ENCODE results near the gene MCC. TPM values are rescaled to one million over a fixed set of nuclear protein-coding genes. Genes with fewer than 3 reads are reported as not detected.

The MCC gene
- total RNA-seq, 1 experiment from 2014 or later = 7.1 TPM

DNA sequence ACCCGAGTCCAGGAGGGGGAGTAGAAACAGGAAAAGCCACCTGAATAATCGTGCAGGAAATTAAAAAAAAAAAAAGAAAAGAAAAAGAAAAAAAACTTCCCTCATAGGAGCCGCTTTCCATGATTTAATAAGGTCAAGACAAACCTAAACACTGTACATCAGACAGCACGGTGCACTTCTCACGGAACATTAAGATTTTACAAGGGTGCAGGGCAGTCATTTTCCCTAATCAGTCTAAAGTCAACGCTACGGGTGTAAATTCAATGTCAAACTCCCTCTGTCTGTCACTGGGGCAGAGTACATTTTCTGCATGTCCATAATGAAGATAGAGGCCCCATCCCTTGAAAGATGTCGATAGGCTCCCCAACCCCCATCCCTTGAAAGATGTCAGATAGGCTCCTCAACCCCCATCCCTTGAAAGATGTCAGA, 193.1 kb downstream of the MCC start:
- BruUV-seq (replicated peaks) = no TSS peak
- Histone ChIP-seq H2AFZ (ENCODE audit: low read length) (peak overlapping the region; percentile 87), H3K79me2 (ENCODE audit: low read length) (0 out of 2 replicates have a peak, but pooled peaks cover 11% of the 10 kb centered on the region), H3K4me2 (ENCODE audit: low read length) (peak overlapping the region; percentile 82), H4K20me1 (ENCODE audit: low read length) (no peaks in the 10 kb centered on the region), H3K9me2 (replicated peaks; ENCODE audit: low read length) (no peaks in the 10 kb centered on the region), H3K4me1 (ENCODE audit: insufficient read depth, low read length) (peaks cover 7% of the 10 kb centered on the region; the same call in 1 of the 2 replicates), H3F3A (ENCODE audit: low read length, unreplicated experiment) (no peaks in the 10 kb centered on the region), H3K36me3 (ENCODE audit: low read depth, low read length) (no peaks in the 10 kb centered on the region), H3K27ac (ENCODE audit: low read length) (no peak overlapping the region), H3K27me3 (ENCODE audit: low read length) (no peaks in the 10 kb centered on the region), H3K4me3 (ENCODE audit: low read length) (peak overlapping the region; percentile 73), H3K9ac (ENCODE audit: low read length) (peak overlapping the region; percentile 43; the same call in 1 of the 2 replicates), H3K9me3 (ENCODE audit: low read length) (no peaks in the 10 kb centered on the region)
- DNase-seq (peak; percentile 18), ATAC-seq (peak; percentile 8)
- intact Hi-C loops (cut with micrococcal nuclease) = loop anchor here (2.0 kb wide), 1 partner anchor 36 kb away; no protein-coding TSS in a partner anchor
- TF ChIP-seq EZH2phosphoT487 (IDR thresholded peaks at IDR 0.05; ENCODE audit: borderline replicate concordance, low read length) (no peak), CTCF (conservative IDR thresholded peaks at IDR 0.05; ENCODE audit: low read depth, low read length) (no peak), EZH2 (IDR thresholded peaks at IDR 0.05; ENCODE audit: low read length, unreplicated experiment) (no peak)
- ChIA-PET CTCF (no interaction called here), POLR2A (ENCODE audit: unreplicated experiment) (interaction anchor here (0.6 kb wide), 1 partner anchor 45 kb away, joined by 3 read pairs; no protein-coding TSS in a partner anchor)

DNA sequence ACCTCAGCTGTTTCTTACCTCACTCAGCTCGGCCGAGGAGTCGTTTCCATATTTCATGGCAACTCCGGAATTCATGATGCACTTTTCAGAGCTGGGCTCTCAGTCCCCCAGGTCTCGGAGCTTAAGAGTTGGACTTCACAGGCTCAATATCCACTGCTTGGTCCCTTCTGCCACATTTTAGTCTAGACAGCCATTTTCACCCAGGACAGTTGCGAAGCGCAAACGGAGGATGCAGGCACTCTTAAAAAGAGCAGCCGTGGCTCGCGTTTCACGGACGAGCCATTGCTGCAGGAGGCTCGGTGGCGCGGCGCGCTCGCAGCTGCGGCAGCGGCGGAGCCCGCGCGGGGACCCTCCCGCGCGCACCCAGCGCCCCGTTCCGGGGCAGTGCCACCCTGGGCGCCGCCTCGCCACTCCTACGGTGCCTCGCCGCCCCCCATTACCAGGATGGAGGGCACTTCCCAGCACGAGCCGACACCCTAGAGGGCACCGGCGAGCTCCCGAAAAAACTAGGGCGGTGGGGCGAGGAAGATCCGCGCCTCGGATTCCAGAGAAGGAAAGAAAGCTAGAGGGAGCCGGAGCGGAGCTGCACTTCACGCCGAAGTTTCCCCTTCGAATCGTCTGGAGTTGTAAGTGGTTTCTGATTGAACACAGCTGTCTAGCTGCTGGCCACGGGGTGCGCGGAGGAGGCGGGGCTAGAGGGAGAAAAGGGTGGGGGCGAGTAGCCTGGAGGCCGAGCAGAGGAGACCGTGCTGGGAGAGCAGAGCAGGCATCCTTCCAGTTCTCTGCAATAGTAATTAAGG, 193.7 kb downstream of the MCC start:
- TF ChIP-seq EZH2 (IDR thresholded peaks at IDR 0.05; ENCODE audit: low read length, unreplicated experiment) (no peak), CTCF (conservative IDR thresholded peaks at IDR 0.05; ENCODE audit: low read depth, low read length) (peak; percentile 40; the same call in 1 of the 2 replicates), EZH2phosphoT487 (IDR thresholded peaks at IDR 0.05; ENCODE audit: borderline replicate concordance, low read length) (no peak)
- Histone ChIP-seq H3K4me3 (ENCODE audit: low read length) (peak overlapping the region; percentile 73), H3K9me3 (ENCODE audit: low read length) (no peaks in the 10 kb centered on the region), H3K4me2 (ENCODE audit: low read length) (peak overlapping the region; percentile 82), H2AFZ (ENCODE audit: low read length) (peak overlapping the region; percentile 87), H3K27me3 (ENCODE audit: low read length) (no peaks in the 10 kb centered on the region), H4K20me1 (ENCODE audit: low read length) (no peaks in the 10 kb centered on the region), H3K9ac (ENCODE audit: low read length) (peak overlapping the region; percentile 43; the same call in 1 of the 2 replicates), H3K27ac (ENCODE audit: low read length) (no peak overlapping the region), H3F3A (ENCODE audit: low read length, unreplicated experiment) (no peaks in the 10 kb centered on the region), H3K4me1 (ENCODE audit: insufficient read depth, low read length) (peaks cover 7% of the 10 kb centered on the region; the same call in 1 of the 2 replicates), H3K9me2 (replicated peaks; ENCODE audit: low read length) (no peaks in the 10 kb centered on the region), H3K79me2 (ENCODE audit: low read length) (0 out of 2 replicates have a peak, but pooled peaks cover 11% of the 10 kb centered on the region), H3K36me3 (ENCODE audit: low read depth, low read length) (no peaks in the 10 kb centered on the region)
- POLR2A ChIA-PET (ENCODE audit: unreplicated experiment) = interaction anchor here (0.6 kb wide), 4 partner anchors 19 to 1446 kb away, joined by 3 to 18 read pairs (median 8); no protein-coding TSS in a partner anchor
- no TSS peak for BruUV-seq (replicated peaks)
- ATAC-seq (peak; percentile 90), DNase-seq (peak; percentile 73)
- intact Hi-C loops (cut with micrococcal nuclease) = loop anchor here (2.0 to 5.0 kb wide), 2 partner anchors 36 to 62 kb away; no protein-coding TSS in a partner anchor
- CTCF ChIA-PET = no interaction called here

Measured in PC-3 (cell line).